PC-3 (cell line): ENCODE measurements around the gene LRCOL1. TPM values are rescaled to one million over a fixed set of nuclear protein-coding genes. Genes with fewer than 3 reads are reported as not detected.

Experiments
- ATAC-seq: fragments of 200-7000 bp; cut with Tn5 transposase; 2 replicates; pipeline ENCODE4 v1.9.1; 2020; ENCODE audit warnings: mild to moderate bottlenecking, moderate library complexity
- BruUV-seq: library from RNA; stranded (reverse); fragments of 400-500 nt; replicated peaks from 2 replicates; lab custom pipeline; 2021; lab: Mats Ljungman, UMichigan
- CTCF ChIA-PET: fragments of 300-600 bp; sonication (Branson Sonifier 250); formaldehyde crosslinking; loops from one replicate; lab custom pipeline; 2022; ENCODE audit warnings: antibody characterized with exemption; lab: Charles Lee
- POLR2A ChIA-PET: fragments of 300-600 bp; sonication (Branson Sonifier 250); formaldehyde crosslinking; loops from one replicate; lab custom pipeline; 2022; ENCODE audit warnings: antibody characterized with exemption; ENCODE audit not compliant: unreplicated experiment; lab: Charles Lee
- DNase-seq: peaks from one replicate; pipeline ENCODE4 v3.0.0-alpha.2; 2015
- H2AFZ ChIP-seq: fragments of 300-600 bp; sonication (generic); 2 replicates; pipeline ENCODE4 v1.6.0; 2016; ENCODE audit warnings: antibody characterized with exemption, low read length
- H3F3A ChIP-seq: fragments of 300-600 bp; sonication (generic); one replicate; pipeline ENCODE4 v1.6.0; 2017; ENCODE audit warnings: antibody characterized with exemption, low read length, control low read depth, mild to moderate bottlenecking; ENCODE audit not compliant: unreplicated experiment
- H3K27ac ChIP-seq: fragments of 300-600 bp; sonication (generic); 2 replicates; pipeline ENCODE4 v1.5.1; 2016; ENCODE audit warnings: mild to moderate bottlenecking, low read length
- H3K27me3 ChIP-seq: fragments of 300-600 bp; sonication (generic); 2 replicates; pipeline ENCODE4 v1.6.1; 2016; ENCODE audit warnings: low read length, mixed read lengths
- H3K36me3 ChIP-seq: fragments of 300-600 bp; sonication (generic); 2 replicates; pipeline ENCODE4 v1.6.1; 2016; ENCODE audit warnings: low read depth, mixed run types, low read length, mixed read lengths
- H3K4me1 ChIP-seq: fragments of 300-600 bp; sonication (generic); 2 replicates; pipeline ENCODE4 v1.5.1; 2016; ENCODE audit warnings: low read length; ENCODE audit not compliant: insufficient read depth
- H3K4me2 ChIP-seq: fragments of 300-600 bp; sonication (generic); 2 replicates; pipeline ENCODE4 v1.6.0; 2016; ENCODE audit warnings: low read length
- H3K4me3 ChIP-seq: fragments of 300-600 bp; sonication (generic); 2 replicates; pipeline ENCODE4 v1.5.1; 2016; ENCODE audit warnings: mild to moderate bottlenecking, low read length, mixed read lengths
- H3K79me2 ChIP-seq: fragments of 300-600 bp; sonication (generic); 2 replicates; pipeline ENCODE4 v1.6.1; 2017; ENCODE audit warnings: low read length, mixed read lengths
- H3K9ac ChIP-seq: fragments of 300-600 bp; sonication (generic); 2 replicates; pipeline ENCODE4 v1.6.0; 2016; ENCODE audit warnings: mild to moderate bottlenecking, low read length
- H3K9me2 ChIP-seq: fragments of 300-600 bp; sonication (generic); replicated peaks from 2 replicates; pipeline ENCODE4 v1.6.1; 2016; ENCODE audit warnings: mixed run types, low read length, mixed read lengths
- H3K9me3 ChIP-seq: fragments of 300-600 bp; sonication (generic); 2 replicates; pipeline ENCODE4 v1.6.1; 2016; ENCODE audit warnings: low read length, mixed read lengths
- H4K20me1 ChIP-seq: fragments of 300-600 bp; sonication (generic); 2 replicates; pipeline ENCODE4 v1.6.1; 2016; ENCODE audit warnings: low read length, mixed read lengths
- CTCF ChIP-seq: fragments of 300-600 bp; sonication (generic); conservative IDR thresholded peaks from 2 replicates; pipeline ENCODE4 v1.5.1; 2017; ENCODE audit warnings: antibody characterized with exemption, low read depth, mild to moderate bottlenecking, low read length
- EZH2 ChIP-seq: fragments of 300-600 bp; sonication (generic); IDR thresholded peaks from one replicate; pipeline ENCODE4 v1.6.1; 2017; ENCODE audit warnings: antibody characterized with exemption, mild to moderate bottlenecking, low read length; ENCODE audit not compliant: unreplicated experiment
- EZH2phosphoT487 ChIP-seq: fragments of 300-600 bp; sonication (generic); IDR thresholded peaks from 2 replicates; pipeline ENCODE4 v1.6.1; 2018; ENCODE audit warnings: mild to moderate bottlenecking, antibody characterized with exemption, low read length, borderline replicate concordance
- intact Hi-C: fragments of 100-400 bp; cut with micrococcal nuclease; formaldehyde crosslinking; loops from 2 replicates; pipeline ENCODE4 v1.9.0; 2023
- total RNA-seq: library from RNA; depleted of rRNA; stranded (reverse); fragments of >200 nt; gene quantifications from 2 replicates; pipeline ENCODE4 v1.2.3, GENCODE V29; 2014

LRCOL1 gene
- total RNA-seq, 1 experiment from 2014 or later: not detected

- POLR2A ChIA-PET: no interaction called here
- H3K27ac ChIP-seq: no peak overlapping the region
These were observed 15.5 kb upstream of the LRCOL1 start for GRCh38 chr12:132625731-132626430.

DNA sequence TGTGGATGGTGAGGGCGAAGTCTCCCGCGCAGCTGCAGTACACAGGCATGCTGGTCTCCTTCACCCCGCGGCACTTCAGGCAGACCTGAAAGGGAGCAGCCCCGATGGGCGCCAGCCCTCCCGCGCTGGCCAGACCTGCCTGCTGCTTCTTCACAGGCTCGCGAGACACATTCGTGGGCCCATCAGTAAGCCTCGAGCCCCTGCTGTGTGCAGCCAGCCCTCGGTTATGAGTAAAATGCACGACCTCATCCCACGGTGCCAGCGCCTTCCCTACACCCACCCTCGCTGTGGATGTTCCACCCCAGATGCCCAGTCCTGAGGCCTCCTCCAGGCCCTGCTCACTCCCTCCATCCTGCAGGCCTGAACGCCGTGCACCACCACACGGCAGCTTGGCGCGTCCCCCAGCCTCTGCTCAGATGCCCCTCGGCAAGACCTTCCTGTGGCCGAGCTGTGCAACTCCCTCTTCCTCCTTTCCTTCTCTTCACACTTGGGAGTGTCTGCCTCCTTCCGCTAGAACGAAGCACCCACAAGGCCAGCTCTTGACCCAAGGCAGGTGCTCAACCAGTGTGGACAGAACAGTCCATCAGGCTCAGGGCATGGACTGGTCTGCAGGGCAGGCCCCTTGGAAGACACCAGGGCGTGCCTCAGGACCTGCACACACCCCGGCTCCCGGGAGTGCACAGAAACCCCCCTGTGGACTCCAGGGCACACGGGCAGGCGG is 14.7 kb upstream of the LRCOL1 start:
- TF ChIP-seq CTCF (no peak), EZH2phosphoT487 (no peak)
- Histone ChIP-seq H3K9me3 (no peaks in the 10 kb centered on the region), H3K4me1 (peaks cover 18% of the 10 kb centered on the region), H3K4me3 (no peak overlapping the region), H4K20me1 (no peaks in the 10 kb centered on the region), H3K79me2 (no peaks in the 10 kb centered on the region), H3K9ac (no peak overlapping the region), H3F3A (no peaks in the 10 kb centered on the region), H3K27ac (no peak overlapping the region), H3K4me2 (no peak overlapping the region), H3K9me2 (no peaks in the 10 kb centered on the region), H3K36me3 (peaks cover 17% of the 10 kb centered on the region), H2AFZ (no peak overlapping the region), H3K27me3 (no peaks in the 10 kb centered on the region)
- DNase-seq: no peak
- intact Hi-C loops: no loop called here
- BruUV-seq: no TSS peak
- POLR2A ChIA-PET: no interaction called here
- CTCF ChIA-PET: no interaction called here
- ATAC-seq: no peak

More at GRCh38 chr12:132625731-132626430, 15.5 kb upstream of the LRCOL1 start:
- ATAC-seq (no peak), DNase-seq (no peak)
- BruUV-seq: no TSS peak
- no peak overlapping the region for H3K9ac ChIP-seq
- H3K9me2 ChIP-seq: no peaks in the 10 kb centered on the region
- H3K4me3 ChIP-seq: no peak overlapping the region
- no peaks in the 10 kb centered on the region for H3F3A ChIP-seq
- no peak overlapping the region for H3K4me2 ChIP-seq
- no peak overlapping the region for H2AFZ ChIP-seq
- H3K79me2 ChIP-seq: no peaks in the 10 kb centered on the region
- intact Hi-C loops: no loop called here
- TF ChIP-seq EZH2phosphoT487 (no peak), EZH2 (no peak), CTCF (no peak)
- peaks cover 23% of the 10 kb centered on the region for H3K36me3 ChIP-seq
- CTCF ChIA-PET: no interaction called here
- H3K27me3 ChIP-seq: no peaks in the 10 kb centered on the region
- H3K9me3 ChIP-seq: no peaks in the 10 kb centered on the region
- H3K4me1 ChIP-seq: peaks cover 18% of the 10 kb centered on the region
- H4K20me1 ChIP-seq: no peaks in the 10 kb centered on the region
